Neural cell (in vitro differentiated cells): ENCODE data around the gene MYO1F. TPM values are rescaled to one million over a fixed set of nuclear protein-coding genes. Genes with fewer than 3 reads are reported as not detected.

Experiments
- H2AFZ ChIP-seq: fragments of 200-600, 300-800 bp; sonication (generic), shearing (Covaris generic); 2 replicates; pipeline ENCODE4 v1.6.0; 2014; ENCODE audit warnings: low read depth, mild to moderate bottlenecking, antibody characterized with exemption, low read length, moderate library complexity
- H3F3A ChIP-seq: fragments of 200-600 bp; shearing (Covaris generic); 2 replicates; pipeline ENCODE4 v1.6.1; 2016; ENCODE audit warnings: mild to moderate bottlenecking, moderate library complexity, mixed read lengths, antibody characterized with exemption, low read length; ENCODE audit not compliant: insufficient read depth, poor library complexity, severe bottlenecking
- H3K27ac ChIP-seq: fragments of 200-600, 300-800 bp; sonication (generic), shearing (Covaris generic); 2 replicates; pipeline ENCODE4 v1.5.1; 2014; ENCODE audit warnings: mild to moderate bottlenecking, low read length, moderate library complexity
- H3K27me3 ChIP-seq: fragments of 300-800, 200-600 bp; sonication (generic), shearing (Covaris generic); 2 replicates; pipeline ENCODE4 v1.6.0; 2014; ENCODE audit warnings: mild to moderate bottlenecking, low read depth, low read length, moderate library complexity; ENCODE audit not compliant: insufficient read depth
- H3K36me3 ChIP-seq: fragments of 300-800, 200-600 bp; sonication (generic), shearing (Covaris generic); 2 replicates; pipeline ENCODE4 v1.5.1; 2014; ENCODE audit warnings: mild to moderate bottlenecking, antibody characterized with exemption, low read length, moderate library complexity; ENCODE audit not compliant: insufficient read depth
- H3K4me2 ChIP-seq: fragments of 300-800, 200-600 bp; sonication (generic), shearing (Covaris generic); 2 replicates; pipeline ENCODE4 v1.6.0; 2014; ENCODE audit warnings: mild to moderate bottlenecking, low read length
- H3K4me3 ChIP-seq: fragments of 300-800, 200-600 bp; sonication (generic), shearing (Covaris generic); 2 replicates; pipeline ENCODE4 v1.5.1; 2014; ENCODE audit warnings: mild to moderate bottlenecking, low read length, moderate library complexity
- H3K79me2 ChIP-seq: fragments of 200-600 bp; shearing (Covaris generic); replicated peaks from 2 replicates; pipeline ENCODE4 v1.6.0; 2014; ENCODE audit warnings: mild to moderate bottlenecking, low read length, moderate library complexity; ENCODE audit not compliant: insufficient read depth
- H3K9ac ChIP-seq: fragments of 300-800, 200-600 bp; sonication (generic), shearing (Covaris generic); 2 replicates; pipeline ENCODE4 v1.6.1; 2016; ENCODE audit warnings: mild to moderate bottlenecking, low read length, mixed read lengths
- H3K9me2 ChIP-seq: fragments of 200-600 bp; shearing (Covaris generic); 2 replicates; pipeline ENCODE4 v1.6.1; 2016; ENCODE audit warnings: mild to moderate bottlenecking, low read length, mixed read lengths; ENCODE audit not compliant: insufficient read depth
- H3K9me3 ChIP-seq: fragments of 200-600, 300-800 bp; sonication (generic), shearing (Covaris generic); 2 replicates; pipeline ENCODE4 v1.6.1; 2016; ENCODE audit warnings: mild to moderate bottlenecking, mixed run types, low read length, moderate library complexity, mixed read lengths
- H4K20me1 ChIP-seq: fragments of 200-600 bp; shearing (Covaris generic); 2 replicates; pipeline ENCODE4 v1.6.1; 2016; ENCODE audit warnings: mild to moderate bottlenecking, mixed run types; ENCODE audit not compliant: insufficient read depth
- CTCF ChIP-seq: fragments of 450-650 bp; IDR thresholded peaks from 2 replicates; pipeline ENCODE4 v1.5.1; 2014; ENCODE audit warnings: antibody characterized with exemption, mild to moderate bottlenecking, moderate library complexity; ENCODE audit not compliant: poor library complexity, severe bottlenecking
- EP300 ChIP-seq: fragments of 450-650 bp; conservative IDR thresholded peaks from 2 replicates; pipeline ENCODE4 v1.6.1; 2014; ENCODE audit warnings: antibody characterized with exemption, mild to moderate bottlenecking, moderate library complexity; ENCODE audit not compliant: poor library complexity, severe bottlenecking
- EZH2 ChIP-seq: fragments of 200-600, 300-800 bp; shearing (Covaris generic), sonication (generic); IDR thresholded peaks from 2 replicates; pipeline ENCODE4 v1.6.1; 2014; ENCODE audit warnings: antibody characterized with exemption, low read length, borderline replicate concordance, mild to moderate bottlenecking; ENCODE audit not compliant: insufficient read depth, poor library complexity, severe bottlenecking
- MXI1 ChIP-seq: fragments of 450-650 bp; conservative IDR thresholded peaks from 2 replicates; pipeline ENCODE4 v1.6.1; 2014; ENCODE audit warnings: antibody characterized with exemption, mild to moderate bottlenecking; ENCODE audit not compliant: poor library complexity, severe bottlenecking
- POLR2AphosphoS5 ChIP-seq: IDR thresholded peaks from 2 replicates; pipeline ENCODE4 v1.6.1; 2012
- RAD21 ChIP-seq: fragments of 450-650 bp; conservative IDR thresholded peaks from 2 replicates; pipeline ENCODE4 v1.6.1; 2014; ENCODE audit warnings: antibody characterized with exemption, mild to moderate bottlenecking, moderate library complexity
- REST ChIP-seq: IDR thresholded peaks from 2 replicates; pipeline ENCODE4 v1.6.1; 2012; ENCODE audit warnings: borderline replicate concordance
- SMC3 ChIP-seq: fragments of 450-650 bp; conservative IDR thresholded peaks from 2 replicates; pipeline ENCODE4 v1.6.1; 2014; ENCODE audit warnings: antibody characterized with exemption, mild to moderate bottlenecking, moderate library complexity; ENCODE audit not compliant: poor library complexity
- TAF1 ChIP-seq: IDR thresholded peaks from 2 replicates; pipeline ENCODE4 v1.6.1; 2012; ENCODE audit warnings: low read depth
- polyA plus RNA-seq: library from polyadenylated mRNA; depleted of rRNA; stranded (reverse); fragments of >200 nt; gene quantifications from 2 replicates; pipeline ENCODE4 v1.2.3, GENCODE V29; 2014

Gene MYO1F
- polyA plus RNA-seq, 1 donor from 2014 or later = 0.40 TPM

GRCh38 chr19:8504171-8504570, 73.1 kb downstream of the MYO1F start:
- no peak overlapping the region for H3K9ac ChIP-seq

DNA sequence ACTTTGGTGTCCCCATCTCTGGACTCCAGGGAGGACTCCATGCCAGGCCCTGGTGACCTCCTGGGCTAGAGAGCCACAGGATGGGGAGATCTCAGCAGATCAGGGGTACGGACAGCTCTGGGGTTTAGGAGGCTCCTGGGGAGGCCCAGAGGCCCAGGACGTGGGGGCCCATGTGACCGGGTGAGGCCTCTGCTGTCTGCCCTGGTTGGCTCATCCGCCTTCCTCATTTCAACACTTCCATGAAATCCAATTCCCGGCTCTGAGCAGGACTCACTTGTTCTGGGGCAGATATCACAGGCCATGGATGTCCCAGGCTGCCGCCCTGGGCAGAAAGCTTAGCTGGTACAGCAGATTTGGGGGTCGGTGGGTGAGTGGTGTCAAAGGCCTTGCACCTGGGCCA, 73.7 kb downstream of the MYO1F start:
- Histone ChIP-seq H3K36me3 (no peaks in the 10 kb centered on the region), H3F3A (no peaks in the 10 kb centered on the region), H3K9ac (no peak overlapping the region), H3K79me2 (no peaks in the 10 kb centered on the region), H3K4me2 (no peak overlapping the region), H3K27me3 (no peaks in the 10 kb centered on the region), H2AFZ (no peak overlapping the region), H4K20me1 (no peaks in the 10 kb centered on the region), H3K27ac (no peak overlapping the region), H3K9me2 (no peaks in the 10 kb centered on the region), H3K4me3 (no peak overlapping the region), H3K9me3 (no peaks in the 10 kb centered on the region)
- TF ChIP-seq TAF1 (no peak), REST (no peak), RAD21 (no peak), POLR2AphosphoS5 (no peak), EZH2 (no peak), MXI1 (no peak), SMC3 (no peak), EP300 (no peak)

More at GRCh38 chr19:8504171-8504570, 73.1 kb downstream of the MYO1F start:
- Histone ChIP-seq H3F3A (no peaks in the 10 kb centered on the region), H3K4me3 (no peak overlapping the region), H3K27me3 (no peaks in the 10 kb centered on the region), H3K9me2 (no peaks in the 10 kb centered on the region), H3K36me3 (no peaks in the 10 kb centered on the region), H3K27ac (no peak overlapping the region), H2AFZ (no peak overlapping the region), H3K4me2 (no peak overlapping the region), H4K20me1 (no peaks in the 10 kb centered on the region), H3K79me2 (no peaks in the 10 kb centered on the region), H3K9me3 (no peaks in the 10 kb centered on the region)
- no peak for TF ChIP-seq CTCF
- TF ChIP-seq POLR2AphosphoS5 = no peak
- no peak for TF ChIP-seq RAD21
- no peak for TF ChIP-seq EP300
- TF ChIP-seq SMC3 = no peak
- TF ChIP-seq EZH2 = no peak
- no peak for TF ChIP-seq REST
- TF ChIP-seq TAF1 = no peak
- no peak for TF ChIP-seq MXI1
